Brain microvascular endothelial cell (primary cell): ENCODE data around the gene HLA-DMA.

Experiments
- DNase-seq: peaks from one replicate; pipeline ENCODE4 v3.0.0-alpha.2; 2020
- H3K27ac ChIP-seq: fragments of 250-450 bp; sonication (Bioruptor Pico); 2 replicates; pipeline ENCODE4 v1.5.1; 2020; ENCODE audit warnings: mild to moderate bottlenecking, moderate library complexity
- H3K27me3 ChIP-seq: fragments of 250-450 bp; sonication (Bioruptor Pico); replicated peaks from 2 replicates; pipeline ENCODE4 v1.5.1; 2020; ENCODE audit warnings: mild to moderate bottlenecking
- H3K36me3 ChIP-seq: fragments of 250-450 bp; sonication (Bioruptor Pico); replicated peaks from 2 replicates; pipeline ENCODE4 v1.5.1; 2020; ENCODE audit warnings: mild to moderate bottlenecking
- H3K4me3 ChIP-seq: 2 replicates; pipeline ENCODE4 v1.5.1; 2011; ENCODE audit warnings: low read depth, mild to moderate bottlenecking, control low read depth, low read length, moderate library complexity
- CTCF ChIP-seq: IDR thresholded peaks from 2 replicates; pipeline ENCODE4 v1.5.1; 2011; ENCODE audit warnings: low read depth, mild to moderate bottlenecking, moderate library complexity, low read length, control low read depth, inconsistent platforms; ENCODE audit errors: missing control alignments
- in situ Hi-C: cut with HindIII; loops from 2 replicates; pipeline ENCODE4 v1.10.0; 2017; ENCODE audit warnings: low sequenced_read_pairs, low pct_ligation_motif_present

The HLA-DMA gene

GRCh38 chr6:32973144-32974015, 20.5 kb upstream of the HLA-DMA start:
- TF ChIP-seq CTCF, result no peak
- Histone ChIP-seq H3K27ac (peak overlapping the region; percentile 52), H3K36me3 (peaks cover 61% of the 10 kb centered on the region), H3K4me3 (peak overlapping the region; percentile 98), H3K27me3 (no peaks in the 10 kb centered on the region)
- no peak for DNase-seq
- in situ Hi-C loops, result no loop called here

- H3K36me3 ChIP-seq, result peaks cover 53% of the 10 kb centered on the region
- DNase-seq, result no peak
- H3K27ac ChIP-seq, result peak overlapping the region; percentile 52
- peak overlapping the region; percentile 98 for H3K4me3 ChIP-seq
- no peaks in the 10 kb centered on the region for H3K27me3 ChIP-seq
- in situ Hi-C loops, result no loop called here
- no peak for TF ChIP-seq CTCF
Observed at GRCh38 chr6:32972353-32973143, 19.7 kb upstream of the HLA-DMA start.

GRCh38 chr6:32971581-32972352, 18.9 kb upstream of the HLA-DMA start:
- DNase-seq, result peak; percentile 100
- in situ Hi-C loops, result no loop called here
- no peaks in the 10 kb centered on the region for H3K27me3 ChIP-seq
- peak overlapping the region; percentile 98 for H3K4me3 ChIP-seq
- peak; percentile 0 for TF ChIP-seq CTCF
- H3K27ac ChIP-seq, result peak overlapping the region; percentile 100
- H3K36me3 ChIP-seq, result peaks cover 45% of the 10 kb centered on the region

GRCh38 chr6:32971242-32971580, 18.3 kb upstream of the HLA-DMA start:
- H3K4me3 ChIP-seq, result peak overlapping the region; percentile 77
- no peak for TF ChIP-seq CTCF
- H3K27ac ChIP-seq, result peak overlapping the region; percentile 100
- in situ Hi-C loops, result no loop called here
- H3K27me3 ChIP-seq, result no peaks in the 10 kb centered on the region
- no peak for DNase-seq
- peaks cover 39% of the 10 kb centered on the region for H3K36me3 ChIP-seq

- peak; percentile 87 for DNase-seq
- H3K27ac ChIP-seq, result peak overlapping the region; percentile 100
- no peaks in the 10 kb centered on the region for H3K27me3 ChIP-seq
- H3K4me3 ChIP-seq, result peak overlapping the region; percentile 77
- no peak for TF ChIP-seq CTCF
- in situ Hi-C loops, result no loop called here
- peaks cover 34% of the 10 kb centered on the region for H3K36me3 ChIP-seq
Observed at GRCh38 chr6:32970413-32971241, 17.7 kb upstream of the HLA-DMA start.
